A549 treated with dexamethasone at 1 μM for 4 hours (cell line): ENCODE results near the gene OR6C1. TPM values are rescaled to one million over a fixed set of nuclear protein-coding genes. Genes with fewer than 3 reads are reported as not detected.

Experiments used
- total RNA-seq: library from RNA; stranded (reverse); fragments of 200-300 nt; extraction: Qiagen RNA extraction; gene quantifications from 5 replicates; pipeline ENCODE4 v1.2.3, GENCODE V29; 2022

OR6C1 gene
- total RNA-seq, result not detected in 5 replicates

GRCh38 chr12:55314043-55314442 is at the start of gene OR6C1:
Gene OR6C1, plus strand, starts transcription at chr12:55314343. Its CDS starts 6,257 bp downstream, at chr12:55320600.

GRCh38 chr12:55296469-55296868 is 17.7 kb upstream of the OR6C1 start, which contains the start of gene OR6C6:
Gene OR6C6, minus strand, starts transcription at chr12:55296569. Its CDS starts 1,337 bp downstream, at chr12:55295232.

GRCh38 chr12:55330446-55330845 is 16.3 kb downstream of the OR6C1 start, which contains the start of gene OR6C3:
Gene OR6C3, plus strand, starts transcription at chr12:55330746. Its CDS starts 955 bp downstream, at chr12:55331701.

GRCh38 chr12:55362675-55363074 is 48.5 kb downstream of the OR6C1 start, which contains the start of gene OR6C75:
Gene OR6C75, plus strand, starts transcription at chr12:55362975. Its CDS starts 2,136 bp downstream, at chr12:55365111.

Other genes with a start within 250 kb of the OR6C1 start
- not detected in 5 replicates for gene OR9K2, start 187.9 kb upstream of the OR6C1 start, total RNA-seq
- not detected in 5 replicates for gene OR10A7, start 93.3 kb upstream of the OR6C1 start, total RNA-seq
- gene OR6C74, start 69.7 kb upstream of the OR6C1 start, total RNA-seq, result not detected in 5 replicates
- not detected in 5 replicates for gene OR6C6, start 17.8 kb upstream of the OR6C1 start, total RNA-seq
- not detected in 5 replicates for gene OR6C3, start 16.4 kb downstream of the OR6C1 start, total RNA-seq
- not detected in 5 replicates for gene OR6C75, start 48.6 kb downstream of the OR6C1 start, total RNA-seq
- gene OR6C65, start 86.2 kb downstream of the OR6C1 start, total RNA-seq, result not detected in 5 replicates
- gene OR6C76, start 111.9 kb downstream of the OR6C1 start, total RNA-seq, result not detected in 5 replicates
- not detected in 5 replicates for gene OR6C2, start 129.7 kb downstream of the OR6C1 start, total RNA-seq
- gene OR6C70, start 155.8 kb downstream of the OR6C1 start, total RNA-seq, result not detected in 5 replicates
- gene OR6C68, start 178.0 kb downstream of the OR6C1 start, total RNA-seq, result not detected in 5 replicates
- gene OR6C4, start 235.3 kb downstream of the OR6C1 start, total RNA-seq, result not detected in 5 replicates